Thymus (tissue), 11 donors: ENCODE data around the gene METTL25. TPM values are rescaled to one million over a fixed set of nuclear protein-coding genes. Genes with fewer than 3 reads are reported as not detected.

Source experiments
- DNase-seq, 9 donors: peaks; one replicate each; pipeline ENCODE4 v3.0.0-alpha.2; 2013; ENCODE audit warnings: low spot score in 9 of 9, low read depth in 6 of 9, missing footprints in 1 of 9
- H3K27ac ChIP-seq, 2 donors: one replicate each; pipeline ENCODE4 v1.5.1; 2013; ENCODE audit warnings: control low read depth in 1 of 2, low read depth in 1 of 2, low read length in 1 of 2, mild to moderate bottlenecking in 1 of 2, moderate library complexity in 1 of 2
- H3K27me3 ChIP-seq, 2 donors: one replicate each; pipeline ENCODE4 v1.5.1; 2013; ENCODE audit warnings: low read length in 1 of 2; ENCODE audit not compliant: control insufficient read depth in 2 of 2, insufficient read depth in 1 of 2
- H3K36me3 ChIP-seq, 2 donors: one replicate each; pipeline ENCODE4 v1.5.1; 2013; ENCODE audit warnings: low read length in 1 of 2, mild to moderate bottlenecking in 1 of 2, moderate library complexity in 1 of 2; ENCODE audit not compliant: control insufficient read depth in 2 of 2, insufficient read depth in 2 of 2
- H3K4me1 ChIP-seq, 2 donors: one replicate each; pipeline ENCODE4 v1.5.1; 2013; ENCODE audit warnings: low read length in 2 of 2; ENCODE audit not compliant: control insufficient read depth in 2 of 2, insufficient read depth in 2 of 2
- H3K4me3 ChIP-seq, 2 donors: one replicate each; pipeline ENCODE4 v1.5.1; 2013; ENCODE audit warnings: low read length in 2 of 2, control low read depth in 1 of 2, mild to moderate bottlenecking in 1 of 2
- H3K9me3 ChIP-seq, 2 donors: one replicate each; pipeline ENCODE4 v1.5.1; 2013; ENCODE audit warnings: low read length in 1 of 2, mild to moderate bottlenecking in 1 of 2; ENCODE audit not compliant: control insufficient read depth in 2 of 2, insufficient read depth in 1 of 2
- WGBS: extraction: QIAGEN DNeasy Blood & Tissue Kit; methylation state at CpG from one replicate; pipeline ENCODE4 v1.1.7; 2013; 5-methylcytosine and 5-hydroxymethylcytosine counted together
- polyA plus RNA-seq: library from polyadenylated mRNA; stranded (reverse); fragments of 200-250 nt; gene quantifications from one replicate; pipeline ENCODE4 v1.2.3, GENCODE V29; 2013
- total RNA-seq: library from RNA; stranded (reverse); fragments of 120-200 nt; gene quantifications from one replicate; pipeline ENCODE4 v1.2.4, GENCODE V29; 2013
- donor health status: healthy.

Gene METTL25
- total and polyA plus RNA-seq, 2 donors = 13.1 to 24.8 TPM

- Histone ChIP-seq H3K36me3 (no peaks in the 10 kb centered on the region), H3K4me3 (no peak overlapping the region), H3K27me3 (no peaks in the 10 kb centered on the region), H3K4me1 (no peaks in the 10 kb centered on the region), H3K27ac (no peak overlapping the region), H3K9me3 (peaks cover 0 to 4% of the 10 kb centered on the region in 2 donors)
- no peak for DNase-seq
Observed at GRCh38 chr12:82470906-82471512, 112.7 kb downstream of the METTL25 start.

- Histone ChIP-seq H3K27me3 (no peaks in the 10 kb centered on the region), H3K27ac (no peak overlapping the region), H3K36me3 (no peaks in the 10 kb centered on the region), H3K4me3 (no peak overlapping the region), H3K9me3 (peaks cover 0 to 4% of the 10 kb centered on the region in 2 donors), H3K4me1 (no peaks in the 10 kb centered on the region)
- DNase-seq = no peak
- 99% methylated on average over 8 of the region's 8 CpGs for WGBS
Observed at GRCh38 chr12:82473111-82473754, 114.9 kb downstream of the METTL25 start.

GRCh38 chr12:82474181-82474797, 116.0 kb downstream of the METTL25 start:
- no peak overlapping the region for H3K27ac ChIP-seq
- peaks cover 0 to 4% of the 10 kb centered on the region in 2 donors for H3K9me3 ChIP-seq
- no peak for DNase-seq
- H3K27me3 ChIP-seq = no peaks in the 10 kb centered on the region
- H3K36me3 ChIP-seq = no peaks in the 10 kb centered on the region
- WGBS = over 99% methylated on average over 2 of the region's 2 CpGs
- no peak overlapping the region for H3K4me3 ChIP-seq
- no peaks in the 10 kb centered on the region for H3K4me1 ChIP-seq

GRCh38 chr12:82474798-82475184, 116.5 kb downstream of the METTL25 start:
- Histone ChIP-seq H3K36me3 (no peaks in the 10 kb centered on the region), H3K4me1 (no peaks in the 10 kb centered on the region), H3K27ac (no peak overlapping the region), H3K9me3 (peaks cover 0 to 4% of the 10 kb centered on the region in 2 donors), H3K4me3 (no peak overlapping the region), H3K27me3 (no peaks in the 10 kb centered on the region)
- 96% methylated on average over 2 of the region's 2 CpGs for WGBS
- no peak for DNase-seq

- H3K9me3 ChIP-seq = peaks cover 0 to 4% of the 10 kb centered on the region in 2 donors
- H3K27me3 ChIP-seq = no peaks in the 10 kb centered on the region
- no peaks in the 10 kb centered on the region for H3K4me1 ChIP-seq
- WGBS = 96% methylated on average over 1 of the region's 1 CpG
- no peak for DNase-seq
- H3K4me3 ChIP-seq = no peak overlapping the region
- H3K27ac ChIP-seq = no peak overlapping the region
- no peaks in the 10 kb centered on the region for H3K36me3 ChIP-seq
Observed at GRCh38 chr12:82475211-82475610, 116.9 kb downstream of the METTL25 start.

GRCh38 chr12:82476511-82476910, 118.2 kb downstream of the METTL25 start:
- no peaks in the 10 kb centered on the region for H3K27me3 ChIP-seq
- WGBS = 97% methylated on average over 4 of the region's 4 CpGs
- H3K27ac ChIP-seq = no peak overlapping the region
- H3K36me3 ChIP-seq = no peaks in the 10 kb centered on the region
- no peak for DNase-seq
- no peaks in the 10 kb centered on the region for H3K4me1 ChIP-seq
- peaks cover 0 to 4% of the 10 kb centered on the region in 2 donors for H3K9me3 ChIP-seq
- H3K4me3 ChIP-seq = no peak overlapping the region

- DNase-seq = no peak
- Histone ChIP-seq H3K27ac (no peak overlapping the region), H3K9me3 (no peaks in the 10 kb centered on the region), H3K4me3 (no peak overlapping the region), H3K27me3 (no peaks in the 10 kb centered on the region), H3K4me1 (no peaks in the 10 kb centered on the region), H3K36me3 (no peaks in the 10 kb centered on the region)
- WGBS = 88% methylated on average over 1 of the region's 1 CpG
Observed at GRCh38 chr12:82479511-82479910, 121.2 kb downstream of the METTL25 start.

GRCh38 chr12:82480606-82481005, 122.3 kb downstream of the METTL25 start:
- H3K27ac ChIP-seq = no peak overlapping the region
- H3K4me1 ChIP-seq = no peaks in the 10 kb centered on the region
- DNase-seq = no peak
- H3K27me3 ChIP-seq = no peaks in the 10 kb centered on the region
- no peaks in the 10 kb centered on the region for H3K36me3 ChIP-seq
- no peaks in the 10 kb centered on the region for H3K9me3 ChIP-seq
- no peak overlapping the region for H3K4me3 ChIP-seq
- WGBS = 97% methylated on average over 3 of the region's 3 CpGs

GRCh38 chr12:82481954-82482353, 123.6 kb downstream of the METTL25 start:
- DNase-seq = no peak
- no peak overlapping the region for H3K27ac ChIP-seq
- no peaks in the 10 kb centered on the region for H3K9me3 ChIP-seq
- no peak overlapping the region for H3K4me3 ChIP-seq
- no peaks in the 10 kb centered on the region for H3K36me3 ChIP-seq
- no peaks in the 10 kb centered on the region for H3K27me3 ChIP-seq
- WGBS = 95% methylated on average over 2 of the region's 2 CpGs
- H3K4me1 ChIP-seq = no peaks in the 10 kb centered on the region
